HG02623 (cell line): Measurements from ENCODE around the gene GHR.

Experiments
- ATAC-seq: cut with Tn5 transposase; IDR thresholded peaks from one replicate; pipeline ENCODE4 v1.9.1; 2021; ENCODE audit warnings: moderate library complexity; ENCODE audit not compliant: unreplicated experiment

The GHR gene

GRCh38 chr5:42515504-42515903, 92.3 kb downstream of the GHR start:
- ATAC-seq, result no peak

GRCh38 chr5:42516282-42517042, 93.2 kb downstream of the GHR start:
- ATAC-seq, result no peak

- no peak for ATAC-seq
Measured at GRCh38 chr5:42517164-42517563, 93.9 kb downstream of the GHR start.

- no peak for ATAC-seq
Measured at GRCh38 chr5:42518595-42519221, 95.5 kb downstream of the GHR start.

GRCh38 chr5:42520203-42520602, 97.0 kb downstream of the GHR start:
- no peak for ATAC-seq

- no peak for ATAC-seq
Measured at GRCh38 chr5:42520957-42521356, 97.7 kb downstream of the GHR start.

- ATAC-seq, result no peak
Measured at GRCh38 chr5:42521406-42521805, 98.2 kb downstream of the GHR start.

- no peak for ATAC-seq
Measured at GRCh38 chr5:42522783-42523182, 99.5 kb downstream of the GHR start.

- no peak for ATAC-seq
Measured at GRCh38 chr5:42526179-42526578, 102.9 kb downstream of the GHR start.

GRCh38 chr5:42531611-42532010, 108.4 kb downstream of the GHR start:
- no peak for ATAC-seq

- no peak for ATAC-seq
Measured at GRCh38 chr5:42542106-42542505, 118.9 kb downstream of the GHR start.

GRCh38 chr5:42543774-42544173, 120.5 kb downstream of the GHR start:
- ATAC-seq, result no peak

GRCh38 chr5:42545038-42545437, 121.8 kb downstream of the GHR start:
- no peak for ATAC-seq

GRCh38 chr5:42547141-42547540, 123.9 kb downstream of the GHR start:
- no peak for ATAC-seq

- ATAC-seq, result no peak
Measured at GRCh38 chr5:42547894-42548293, 124.7 kb downstream of the GHR start.

- no peak for ATAC-seq
Measured at GRCh38 chr5:42552597-42552996, 129.4 kb downstream of the GHR start.

GRCh38 chr5:42553461-42553860, 130.2 kb downstream of the GHR start:
- ATAC-seq, result no peak

- no peak for ATAC-seq
Measured at GRCh38 chr5:42555010-42555409, 131.8 kb downstream of the GHR start.

GRCh38 chr5:42555797-42556196, 132.6 kb downstream of the GHR start:
- ATAC-seq, result no peak

GRCh38 chr5:42557689-42558088, 134.4 kb downstream of the GHR start:
- ATAC-seq, result no peak

- no peak for ATAC-seq
Measured at GRCh38 chr5:42561656-42562055, 138.4 kb downstream of the GHR start.

GRCh38 chr5:42564689-42565356, 141.6 kb downstream of the GHR start:
- no peak for ATAC-seq
